Measurements from ENCODE around the gene LBHD2. TPM values are rescaled to one million over a fixed set of nuclear protein-coding genes. Genes with fewer than 3 reads are reported as not detected.
A peak's percentile ranks its signal among the peaks of the same experiment; 100 is the strongest.

The LBHD2 gene
- total and polyA plus RNA-seq, 2 of the 13 experiments (the other 11 are each of a cell fraction or from before 2014, with no cell fraction given) = 0.67 to 1.00 TPM

GRCh38 chr14:103099081-103099732 lies 15.2 kb downstream of the LBHD2 start (continued):
- TF ChIP-seq KLF6 (CRISPR knock-in tag; IDR thresholded peaks at IDR 0.05) = peak; percentile 20; the same call in 1 of the 2 replicates
- TF ChIP-seq ZNF101 (CRISPR knock-in tag; IDR thresholded peaks at IDR 0.05; ENCODE audit: borderline replicate concordance, low read depth) = no peak
- TF ChIP-seq USF2 (IDR thresholded peaks at IDR 0.05; ENCODE audit: low read depth, low read length) = no peak
- TF ChIP-seq USF2 (CRISPR knock-in tag; IDR thresholded peaks at IDR 0.05; ENCODE audit: borderline replicate concordance) = no peak
- no peak for TF ChIP-seq POGK (CRISPR knock-in tag; conservative IDR thresholded peaks at IDR 0.05)
- 0 out of 2 replicates have a peak, but pooled peaks have one; percentile 53 for TF ChIP-seq ZNF367 (CRISPR knock-in tag; IDR thresholded peaks at IDR 0.05; ENCODE audit: borderline replicate concordance)
- TF ChIP-seq NFIC (IDR thresholded peaks at IDR 0.05; ENCODE audit: low read length) = no peak
- TF ChIP-seq AHDC1 (CRISPR knock-in tag; IDR thresholded peaks at IDR 0.05; ENCODE audit: borderline replicate concordance) = peak; percentile 60; the same call in 1 of the 2 replicates
- peak; percentile 26; the same call in 1 of the 2 replicates for TF ChIP-seq ZNF441 (CRISPR knock-in tag; IDR thresholded peaks at IDR 0.05; ENCODE audit: borderline replicate concordance)
- no peak for TF ChIP-seq ZNF562 (CRISPR knock-in tag; IDR thresholded peaks at IDR 0.05; ENCODE audit: borderline replicate concordance)
- TF ChIP-seq ZNF276 (CRISPR knock-in tag; IDR thresholded peaks at IDR 0.05; ENCODE audit: low read depth) = no peak
- TF ChIP-seq SRY (CRISPR knock-in tag; IDR thresholded peaks at IDR 0.05) = no peak
- TF ChIP-seq ZNF574 (CRISPR knock-in tag; IDR thresholded peaks at IDR 0.05) = peak; percentile 77
- peak; percentile 69 for TF ChIP-seq IRF2 (CRISPR knock-in tag; IDR thresholded peaks at IDR 0.05)
